ENCODE data around the gene ZNF254. TPM values are rescaled to one million over a fixed set of nuclear protein-coding genes. Genes with fewer than 3 reads are reported as not detected.
"Not testable (repeated sequence)": the region's sequence is repeated elsewhere in the genome, so short reads cannot be mapped to it uniquely, and the experiment has no call there.

ZNF254 gene
- polyA plus RNA-seq, 1 donor from 2014 or later, result 11.2 TPM

GRCh38 chr19:24100597-24100996, 13.6 kb downstream of the ZNF254 start:
- peaks cover 22% of the 10 kb centered on the region for H3K36me3 Mint-ChIP-seq
- not testable (repeated sequence) for H3K27me3 Mint-ChIP-seq, H3K4me3 Mint-ChIP-seq, H3K27ac Mint-ChIP-seq, H3K4me1 Mint-ChIP-seq, H3K9me3 Mint-ChIP-seq

- H3K27ac Mint-ChIP-seq, result no peak overlapping the region
- peaks cover 2 to 4% (median 4%) of the 10 kb centered on the region in 3 donors for H3K4me1 Mint-ChIP-seq
- no peak overlapping the region for H3K4me3 Mint-ChIP-seq
- H3K36me3 Mint-ChIP-seq, result peaks cover 27% of the 10 kb centered on the region
- peaks cover 0 to 11% (median 3%) of the 10 kb centered on the region in 3 donors for H3K9me3 Mint-ChIP-seq
- H3K27me3 Mint-ChIP-seq, result no peaks in the 10 kb centered on the region
Measured at GRCh38 chr19:24101459-24102115, 14.6 kb downstream of the ZNF254 start.

GRCh38 chr19:24127601-24128000, 40.6 kb downstream of the ZNF254 start:
- Mint-ChIP-seq H3K9me3 (peaks cover 11 to 52% (median 47%) of the 10 kb centered on the region in 3 donors), H3K4me3 (peak overlapping the region in 1 of 4 donors; percentile 58), H3K27ac (no peak overlapping the region), H3K4me1 (no peaks in the 10 kb centered on the region), H3K27me3 (no peaks in the 10 kb centered on the region), H3K36me3 (peaks cover 26% of the 10 kb centered on the region)

- no peak overlapping the region for H3K4me3 Mint-ChIP-seq
- H3K27ac Mint-ChIP-seq, result peak overlapping the region in 1 of 3 donors; percentile 43
- H3K9me3 Mint-ChIP-seq, result peaks cover 9 to 42% (median 28%) of the 10 kb centered on the region in 3 donors
- peaks cover 13% of the 10 kb centered on the region for H3K36me3 Mint-ChIP-seq
- no peaks in the 10 kb centered on the region for H3K27me3 Mint-ChIP-seq
- peaks cover 0 to 1% (median 0%) of the 10 kb centered on the region in 3 donors for H3K4me1 Mint-ChIP-seq
Measured at GRCh38 chr19:24140099-24140498, 53.1 kb downstream of the ZNF254 start.

- Mint-ChIP-seq H3K9me3 (peaks cover 10 to 43% (median 27%) of the 10 kb centered on the region in 3 donors), H3K27ac (no peak overlapping the region), H3K36me3 (peaks cover 14% of the 10 kb centered on the region), H3K4me1 (no peaks in the 10 kb centered on the region), H3K4me3 (no peak overlapping the region), H3K27me3 (no peaks in the 10 kb centered on the region)
Measured at GRCh38 chr19:24140591-24140990, 53.6 kb downstream of the ZNF254 start.

- no peak overlapping the region for H3K27ac Mint-ChIP-seq
- H3K4me1 Mint-ChIP-seq, result no peaks in the 10 kb centered on the region
- peaks cover 14% of the 10 kb centered on the region for H3K36me3 Mint-ChIP-seq
- H3K9me3 Mint-ChIP-seq, result peaks cover 11 to 41% (median 21%) of the 10 kb centered on the region in 3 donors
- H3K4me3 Mint-ChIP-seq, result peak overlapping the region in 1 of 4 donors; percentile 43
- no peaks in the 10 kb centered on the region for H3K27me3 Mint-ChIP-seq
Measured at GRCh38 chr19:24141612-24142011, 54.6 kb downstream of the ZNF254 start.

- Mint-ChIP-seq H3K9me3 (peaks cover 13 to 34% (median 19%) of the 10 kb centered on the region in 3 donors), H3K27me3 (no peaks in the 10 kb centered on the region)
Measured at GRCh38 chr19:24142771-24143170, 55.8 kb downstream of the ZNF254 start.

GRCh38 chr19:24159707-24160106, 72.7 kb downstream of the ZNF254 start:
- H3K4me3 Mint-ChIP-seq, result no peak overlapping the region
- peaks cover 12% of the 10 kb centered on the region for H3K36me3 Mint-ChIP-seq
- no peak overlapping the region for H3K27ac Mint-ChIP-seq
- no peaks in the 10 kb centered on the region for H3K4me1 Mint-ChIP-seq
- no peaks in the 10 kb centered on the region for H3K27me3 Mint-ChIP-seq
- H3K9me3 Mint-ChIP-seq, result peaks cover 21 to 50% (median 22%) of the 10 kb centered on the region in 3 donors

More at GRCh38 chr19:24142771-24143170, 55.8 kb downstream of the ZNF254 start:
- H3K27ac Mint-ChIP-seq, result no peak overlapping the region
- H3K36me3 Mint-ChIP-seq, result peaks cover 13% of the 10 kb centered on the region
- peak overlapping the region in 1 of 4 donors; percentile 60 for H3K4me3 Mint-ChIP-seq
- H3K4me1 Mint-ChIP-seq, result no peaks in the 10 kb centered on the region

- H3K4me3 Mint-ChIP-seq, result no peak overlapping the region
- H3K27ac Mint-ChIP-seq, result no peak overlapping the region
- no peaks in the 10 kb centered on the region for H3K27me3 Mint-ChIP-seq
- peaks cover 18 to 42% (median 33%) of the 10 kb centered on the region in 3 donors for H3K9me3 Mint-ChIP-seq
- peaks cover 7% of the 10 kb centered on the region for H3K36me3 Mint-ChIP-seq
- no peaks in the 10 kb centered on the region for H3K4me1 Mint-ChIP-seq
Measured at GRCh38 chr19:24166055-24166454, 79.1 kb downstream of the ZNF254 start.

- no peak overlapping the region for H3K4me3 Mint-ChIP-seq
- peaks cover under 1% of the 10 kb centered on the region for H3K36me3 Mint-ChIP-seq
- H3K9me3 Mint-ChIP-seq, result peaks cover 10 to 20% (median 19%) of the 10 kb centered on the region in 3 donors
- no peaks in the 10 kb centered on the region for H3K4me1 Mint-ChIP-seq
- no peaks in the 10 kb centered on the region for H3K27me3 Mint-ChIP-seq
- no peak overlapping the region for H3K27ac Mint-ChIP-seq
Measured at GRCh38 chr19:24173882-24174281, 86.9 kb downstream of the ZNF254 start.

GRCh38 chr19:24177686-24178085, 90.7 kb downstream of the ZNF254 start:
- Mint-ChIP-seq H3K4me1 (no peaks in the 10 kb centered on the region), H3K9me3 (peaks cover 3 to 24% (median 10%) of the 10 kb centered on the region in 3 donors), H3K27ac (no peak overlapping the region), H3K27me3 (no peaks in the 10 kb centered on the region), H3K36me3 (no peaks in the 10 kb centered on the region), H3K4me3 (no peak overlapping the region)

GRCh38 chr19:24178207-24178606, 91.2 kb downstream of the ZNF254 start:
- Mint-ChIP-seq H3K27me3 (no peaks in the 10 kb centered on the region), H3K27ac (no peak overlapping the region), H3K4me3 (no peak overlapping the region), H3K4me1 (no peaks in the 10 kb centered on the region), H3K36me3 (no peaks in the 10 kb centered on the region), H3K9me3 (peaks cover 2 to 24% (median 10%) of the 10 kb centered on the region in 3 donors)

Other genes with a start within 250 kb of the ZNF254 start
- 2.7 TPM for gene ZNF726, start 172.3 kb upstream of the ZNF254 start, polyA plus RNA-seq

Data from IgD-negative memory B cell (primary cell).